HCT116 (cell line): Measurements from ENCODE around the gene MKI67. TPM values are rescaled to one million over a fixed set of nuclear protein-coding genes. Genes with fewer than 3 reads are reported as not detected.
A peak's percentile ranks its signal among the peaks of the same experiment; 100 is the strongest.

ENCODE experiments used
- ATAC-seq: fragments of 200-7000 bp; cut with Tn5 transposase; 2 replicates; pipeline ENCODE4 v1.9.1; 2020; ENCODE audit warnings: mild to moderate bottlenecking, moderate library complexity
- BruUV-seq: library from RNA; stranded (reverse); fragments of 400-500 nt; replicated peaks from 2 replicates; lab custom pipeline; 2021; lab: Mats Ljungman, UMichigan
- CTCF ChIA-PET: fragments of 300-600 bp; sonication (Branson Sonifier 250); formaldehyde crosslinking; loops from one replicate; lab custom pipeline; 2021; ENCODE audit warnings: antibody characterized with exemption; lab: Charles Lee
- POLR2A ChIA-PET: fragments of 300-600, 350-600 bp; sonication (Branson Sonifier 250); formaldehyde crosslinking; loops from one replicate; lab custom pipeline; 2021; ENCODE audit warnings: antibody characterized with exemption; lab: Charles Lee
- RAD21 ChIA-PET, 2 experiments: fragments of 300-600 bp; sonication (Branson Sonifier 250); formaldehyde crosslinking; loops; one replicate each; lab custom pipeline; 2023; ENCODE audit warnings: low total read pairs in 2 of 2; ENCODE audit not compliant: uncharacterized antibody in 2 of 2, unreplicated experiment in 2 of 2, low non-redundant PET in 1 of 2; lab: Charles Lee
- DNase-seq: peaks from one replicate; pipeline ENCODE4 v3.0.0-alpha.2; 2010; ENCODE audit warnings: low read depth, low spot score
- H2AFZ ChIP-seq: fragments of 200-600 bp; shearing (Covaris generic), sonication (generic); 2 replicates; pipeline ENCODE4 v1.6.1; 2017; ENCODE audit warnings: low read depth, mixed run types, mixed read lengths, antibody characterized with exemption, low read length; ENCODE audit not compliant: poor library complexity, severe bottlenecking
- H3K27ac ChIP-seq: 2 replicates; pipeline ENCODE4 v1.5.1; 2012; ENCODE audit warnings: low read depth, low read length
- H3K27me3 ChIP-seq: fragments of 200-600 bp; sonication (generic); 2 replicates; pipeline ENCODE4 v1.6.1; 2016; ENCODE audit warnings: mixed run types, low read length, mixed read lengths; ENCODE audit not compliant: insufficient read depth
- H3K36me3 ChIP-seq, 2 experiments: fragments of 200-500 bp in 1 of 2; fragments of 200-600 bp in 1 of 2; sonication (Bioruptor generic) in 1 of 2; sonication (generic) in 1 of 2; 2 replicates each; pipeline versions ENCODE4 v1.5.1 to v1.6.1; 2014 to 2016; ENCODE audit warnings: low read length in 2 of 2, inconsistent platforms in 1 of 2, mixed read lengths in 1 of 2, mixed run types in 1 of 2; ENCODE audit not compliant: insufficient read depth in 2 of 2, control insufficient read depth in 1 of 2
- H3K4me1 ChIP-seq, 2 experiments: fragments of 200-600 bp in 1 of 2; sonication (generic) in 1 of 2; 2 replicates each; pipeline versions ENCODE4 v1.5.1 to v1.6.1; 2012 to 2017; ENCODE audit warnings: low read length in 2 of 2, inconsistent platforms in 1 of 2, mild to moderate bottlenecking in 1 of 2, mixed read lengths in 1 of 2, mixed run types in 1 of 2, moderate library complexity in 1 of 2; ENCODE audit not compliant: insufficient read depth in 2 of 2, control insufficient read depth in 1 of 2
- H3K4me2 ChIP-seq: fragments of 200-600 bp; sonication (generic); 2 replicates; pipeline ENCODE4 v1.6.1; 2017; ENCODE audit warnings: mixed run types, low read length, mixed read lengths
- H3K4me3 ChIP-seq, 2 experiments: fragments of 200-600 bp in 1 of 2; sonication (generic) in 1 of 2; replicated peaks in 1 of 2; 2 replicates each; pipeline ENCODE4 v1.5.1; 2011 to 2016; ENCODE audit warnings: low read length in 2 of 2, control low read depth in 1 of 2, low read depth in 1 of 2, mild to moderate bottlenecking in 1 of 2, mixed read lengths in 1 of 2, mixed run types in 1 of 2
- H3K79me2 ChIP-seq: fragments of 200-600 bp; sonication (generic); 2 replicates; pipeline ENCODE4 v1.6.1; 2017; ENCODE audit warnings: mild to moderate bottlenecking, mixed run types, low read length, moderate library complexity, mixed read lengths; ENCODE audit not compliant: insufficient read depth
- H3K9ac ChIP-seq: fragments of 200-600 bp; sonication (generic); 2 replicates; pipeline ENCODE4 v1.6.1; 2016; ENCODE audit warnings: low read length, mixed read lengths
- H3K9me2 ChIP-seq: fragments of 200-600 bp; sonication (generic), shearing (Covaris generic); 2 replicates; pipeline ENCODE4 v1.6.1; 2017; ENCODE audit warnings: mixed run types, mild to moderate bottlenecking, moderate library complexity; ENCODE audit not compliant: insufficient read depth
- H3K9me3 ChIP-seq, 2 experiments: fragments of 200-500 bp in 1 of 2; fragments of 200-600 bp in 1 of 2; sonication (Bioruptor generic) in 1 of 2; sonication (generic) in 1 of 2; 2 replicates each; pipeline ENCODE4 v1.6.1; 2014 to 2017; ENCODE audit warnings: low read length in 2 of 2, mixed read lengths in 2 of 2, inconsistent platforms in 1 of 2, low read depth in 1 of 2, mild to moderate bottlenecking in 1 of 2, mixed run types in 1 of 2, moderate library complexity in 1 of 2; ENCODE audit not compliant: control insufficient read depth in 1 of 2, insufficient read depth in 1 of 2
- H4K20me1 ChIP-seq: fragments of 200-600 bp; sonication (generic), shearing (Covaris generic); 2 replicates; pipeline ENCODE4 v1.6.1; 2017; ENCODE audit warnings: mixed run types, mild to moderate bottlenecking, moderate library complexity; ENCODE audit not compliant: insufficient read depth
- CBX3 ChIP-seq: IDR thresholded peaks from 2 replicates; pipeline ENCODE4 v1.6.1; 2012; ENCODE audit warnings: low read depth
- EGR1 ChIP-seq: IDR thresholded peaks from 2 replicates; pipeline ENCODE4 v1.6.1; 2012; ENCODE audit warnings: low read depth
- EZH2phosphoT487 ChIP-seq: fragments of 200-600 bp; IDR thresholded peaks from 2 replicates; pipeline ENCODE4 v1.6.1; 2018; ENCODE audit warnings: antibody characterized with exemption, borderline replicate concordance
- JUND ChIP-seq: IDR thresholded peaks from 2 replicates; pipeline ENCODE4 v1.6.1; 2012
- POLR2A ChIP-seq: IDR thresholded peaks from 2 replicates; pipeline ENCODE4 v1.7.0; 2011; ENCODE audit warnings: borderline replicate concordance; ENCODE audit not compliant: insufficient read depth, insufficient read length; ENCODE audit errors: extremely low read depth
- POLR2AphosphoS5 ChIP-seq: IDR thresholded peaks from 2 replicates; pipeline ENCODE4 v1.6.1; 2011; ENCODE audit warnings: mild to moderate bottlenecking, low read depth, low read length, moderate library complexity
- RAD21 ChIP-seq: IDR thresholded peaks from 2 replicates; pipeline ENCODE4 v1.6.1; 2012; ENCODE audit warnings: low read depth, mild to moderate bottlenecking
- SIN3A ChIP-seq: IDR thresholded peaks from 2 replicates; pipeline ENCODE4 v1.6.1; 2012; ENCODE audit warnings: low read depth
- YY1 ChIP-seq: IDR thresholded peaks from 2 replicates; pipeline ENCODE4 v1.6.1; 2011; ENCODE audit warnings: low read length, low read depth, moderate library complexity, mild to moderate bottlenecking; ENCODE audit not compliant: insufficient replicate concordance; ENCODE audit errors: extremely low read depth
- ZFX ChIP-seq: fragments of 450-650 bp; IDR thresholded peaks from 2 replicates; pipeline ENCODE4 v1.6.1; 2017
- intact Hi-C: fragments of 100-400 bp; cut with micrococcal nuclease; formaldehyde crosslinking; loops from 2 replicates; pipeline ENCODE4 v1.10.0; 2022
- total RNA-seq: library from RNA; stranded (reverse); gene quantifications from one replicate; pipeline ENCODE4 v1.2.1, GENCODE V29; 2021; ENCODE audit not compliant: unreplicated experiment
- TF ChIP-seq, protein P1 (sequence below): IDR thresholded peaks from 2 replicates; pipeline ENCODE4 v1.6.1; 2012; ENCODE audit warnings: low read depth
- TF ChIP-seq, protein P2 (sequence below), 3 experiments: fragments of 200-600 bp in 1 of 3; sonication (generic) in 1 of 3; IDR thresholded peaks in 2 of 3; conservative IDR thresholded peaks in 1 of 3; 2 replicates each; pipeline ENCODE4 v1.5.1; 2012 to 2017; ENCODE audit warnings: low read depth in 2 of 3, low read length in 2 of 3, antibody characterized with exemption in 1 of 3, borderline replicate concordance in 1 of 3, control low read depth in 1 of 3, mild to moderate bottlenecking in 1 of 3, mixed read lengths in 1 of 3, mixed run types in 1 of 3, moderate library complexity in 1 of 3; ENCODE audit not compliant: insufficient read depth in 1 of 3
- TF ChIP-seq, protein P3 (sequence below): IDR thresholded peaks from 2 replicates; pipeline ENCODE4 v1.6.1; 2011; ENCODE audit warnings: mild to moderate bottlenecking, low read length, moderate library complexity; ENCODE audit not compliant: insufficient replicate concordance; ENCODE audit errors: extremely low read depth

Gene MKI67
- total RNA-seq, 1 experiment from 2014 or later = 202 TPM

DNA sequence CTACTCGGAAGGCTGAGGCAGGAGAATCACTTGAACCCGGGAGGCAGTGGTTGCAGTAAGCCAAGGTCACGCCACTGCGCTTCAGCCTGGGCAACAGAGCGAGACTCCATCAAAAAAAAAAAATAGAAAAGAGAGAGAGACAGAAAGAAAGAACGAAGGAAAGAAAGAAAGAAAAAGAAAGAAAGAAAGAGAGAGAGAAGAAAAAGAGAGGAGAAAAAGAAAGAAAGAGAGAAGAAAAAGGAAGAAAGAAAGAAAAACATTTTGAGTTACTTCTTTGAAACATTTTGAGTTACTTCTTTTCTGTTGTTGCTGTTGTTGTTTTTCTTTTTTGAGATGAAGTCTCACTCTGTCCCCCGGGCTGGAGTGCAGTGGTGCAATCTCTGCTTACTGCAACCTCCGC lies 2.4 kb upstream of the MKI67 start:
- RAD21 ChIA-PET = no interaction called here
- peaks cover 0 to 9% of the 10 kb centered on the region in 2 experiments; a peak in 1 of 4 replicates for H3K36me3 ChIP-seq
- no peak for DNase-seq
- POLR2A ChIA-PET = no interaction called here
- no peak for ATAC-seq
- no TSS peak for BruUV-seq
- H3K4me1 ChIP-seq = peaks cover 19 to 32% of the 10 kb centered on the region in 2 experiments
- TF ChIP-seq SIN3A = no peak
- no peak for TF ChIP-seq POLR2A
- TF ChIP-seq, all 23 proteins: peak for 0
- Histone ChIP-seq H3K27ac (no peak overlapping the region), H3K27me3 (no peaks in the 10 kb centered on the region), H3K4me2 (no peak overlapping the region), H3K79me2 (peaks cover 25% of the 10 kb centered on the region), H3K9ac (no peak overlapping the region), H3K9me2 (0 out of 2 replicates have a peak, but pooled peaks cover 5% of the 10 kb centered on the region), H3K9me3 (no peaks in the 10 kb centered on the region), H3K4me3 (no peak overlapping the region), H4K20me1 (no peaks in the 10 kb centered on the region), H2AFZ (no peak overlapping the region)
- CTCF ChIA-PET = no interaction called here
- intact Hi-C loops = no loop called here

DNA sequence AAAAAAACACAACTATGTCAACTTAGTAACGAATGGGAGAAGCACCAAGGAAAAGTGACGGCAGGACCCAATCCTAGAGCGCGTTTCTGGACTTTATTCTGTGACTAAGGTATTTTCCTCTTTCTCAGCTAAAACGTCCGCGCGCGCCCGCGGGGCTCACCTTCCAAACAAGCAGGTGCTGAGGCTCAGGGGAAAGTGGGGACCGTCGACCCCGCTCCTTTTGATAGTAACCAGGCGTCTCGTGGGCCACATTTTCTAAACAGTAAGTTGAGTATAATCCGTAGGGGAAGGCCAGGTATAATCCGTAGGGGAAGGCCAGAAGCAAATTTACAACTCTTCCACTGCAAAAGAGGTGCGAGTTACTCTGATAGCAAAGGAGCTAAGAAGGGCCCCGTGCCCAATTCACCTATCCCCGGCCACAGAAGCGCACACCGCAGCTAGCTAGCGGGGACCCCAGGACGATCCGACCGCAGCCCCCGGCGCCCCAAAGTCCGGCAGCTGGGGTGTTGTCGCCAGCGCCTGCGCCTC lies 743 bp downstream of the MKI67 start:
- Histone ChIP-seq H3K4me2 (peak overlapping the region; percentile 81), H2AFZ (no peak overlapping the region), H3K9me3 (no peaks in the 10 kb centered on the region), H3K27me3 (no peaks in the 10 kb centered on the region), H3K27ac (peak overlapping the region; percentile 86), H3K9me2 (no peaks in the 10 kb centered on the region), H3K79me2 (peaks cover 54% of the 10 kb centered on the region), H3K4me1 (peaks cover 19 to 32% of the 10 kb centered on the region in 2 experiments), H3K4me3 (peak overlapping the region; percentile 73 to 89), H4K20me1 (peaks cover 10% of the 10 kb centered on the region; the same call in 1 of the 2 replicates), H3K36me3 (peaks cover 17 to 35% of the 10 kb centered on the region in 2 experiments; a peak in 2 of 4 replicates), H3K9ac (peak overlapping the region; percentile 96)
- RAD21 ChIA-PET = no interaction called here
- no peak for ATAC-seq
- no peak for DNase-seq
- intact Hi-C loops = no loop called here
- CTCF ChIA-PET = no interaction called here
- no TSS peak for BruUV-seq
- POLR2A ChIA-PET = no interaction called here
- TF ChIP-seq, protein P1, sequence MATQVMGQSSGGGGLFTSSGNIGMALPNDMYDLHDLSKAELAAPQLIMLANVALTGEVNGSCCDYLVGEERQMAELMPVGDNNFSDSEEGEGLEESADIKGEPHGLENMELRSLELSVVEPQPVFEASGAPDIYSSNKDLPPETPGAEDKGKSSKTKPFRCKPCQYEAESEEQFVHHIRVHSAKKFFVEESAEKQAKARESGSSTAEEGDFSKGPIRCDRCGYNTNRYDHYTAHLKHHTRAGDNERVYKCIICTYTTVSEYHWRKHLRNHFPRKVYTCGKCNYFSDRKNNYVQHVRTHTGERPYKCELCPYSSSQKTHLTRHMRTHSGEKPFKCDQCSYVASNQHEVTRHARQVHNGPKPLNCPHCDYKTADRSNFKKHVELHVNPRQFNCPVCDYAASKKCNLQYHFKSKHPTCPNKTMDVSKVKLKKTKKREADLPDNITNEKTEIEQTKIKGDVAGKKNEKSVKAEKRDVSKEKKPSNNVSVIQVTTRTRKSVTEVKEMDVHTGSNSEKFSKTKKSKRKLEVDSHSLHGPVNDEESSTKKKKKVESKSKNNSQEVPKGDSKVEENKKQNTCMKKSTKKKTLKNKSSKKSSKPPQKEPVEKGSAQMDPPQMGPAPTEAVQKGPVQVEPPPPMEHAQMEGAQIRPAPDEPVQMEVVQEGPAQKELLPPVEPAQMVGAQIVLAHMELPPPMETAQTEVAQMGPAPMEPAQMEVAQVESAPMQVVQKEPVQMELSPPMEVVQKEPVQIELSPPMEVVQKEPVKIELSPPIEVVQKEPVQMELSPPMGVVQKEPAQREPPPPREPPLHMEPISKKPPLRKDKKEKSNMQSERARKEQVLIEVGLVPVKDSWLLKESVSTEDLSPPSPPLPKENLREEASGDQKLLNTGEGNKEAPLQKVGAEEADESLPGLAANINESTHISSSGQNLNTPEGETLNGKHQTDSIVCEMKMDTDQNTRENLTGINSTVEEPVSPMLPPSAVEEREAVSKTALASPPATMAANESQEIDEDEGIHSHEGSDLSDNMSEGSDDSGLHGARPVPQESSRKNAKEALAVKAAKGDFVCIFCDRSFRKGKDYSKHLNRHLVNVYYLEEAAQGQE = no peak
- no peak for TF ChIP-seq EZH2phosphoT487
- TF ChIP-seq JUND = no peak
- TF ChIP-seq, protein P2, sequence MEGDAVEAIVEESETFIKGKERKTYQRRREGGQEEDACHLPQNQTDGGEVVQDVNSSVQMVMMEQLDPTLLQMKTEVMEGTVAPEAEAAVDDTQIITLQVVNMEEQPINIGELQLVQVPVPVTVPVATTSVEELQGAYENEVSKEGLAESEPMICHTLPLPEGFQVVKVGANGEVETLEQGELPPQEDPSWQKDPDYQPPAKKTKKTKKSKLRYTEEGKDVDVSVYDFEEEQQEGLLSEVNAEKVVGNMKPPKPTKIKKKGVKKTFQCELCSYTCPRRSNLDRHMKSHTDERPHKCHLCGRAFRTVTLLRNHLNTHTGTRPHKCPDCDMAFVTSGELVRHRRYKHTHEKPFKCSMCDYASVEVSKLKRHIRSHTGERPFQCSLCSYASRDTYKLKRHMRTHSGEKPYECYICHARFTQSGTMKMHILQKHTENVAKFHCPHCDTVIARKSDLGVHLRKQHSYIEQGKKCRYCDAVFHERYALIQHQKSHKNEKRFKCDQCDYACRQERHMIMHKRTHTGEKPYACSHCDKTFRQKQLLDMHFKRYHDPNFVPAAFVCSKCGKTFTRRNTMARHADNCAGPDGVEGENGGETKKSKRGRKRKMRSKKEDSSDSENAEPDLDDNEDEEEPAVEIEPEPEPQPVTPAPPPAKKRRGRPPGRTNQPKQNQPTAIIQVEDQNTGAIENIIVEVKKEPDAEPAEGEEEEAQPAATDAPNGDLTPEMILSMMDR (IDR thresholded peaks at IDR 0.05 in 2 of 3, conservative IDR thresholded peaks at IDR 0.05 in 1 of 3; ENCODE audit: borderline replicate concordance in 1 of 3, insufficient read depth in 1 of 3, low read depth in 2 of 3, low read length in 2 of 3) = no peak
- no peak for TF ChIP-seq POLR2AphosphoS5
- no peak for TF ChIP-seq CBX3
- TF ChIP-seq RAD21 = no peak
- TF ChIP-seq, protein P3, sequence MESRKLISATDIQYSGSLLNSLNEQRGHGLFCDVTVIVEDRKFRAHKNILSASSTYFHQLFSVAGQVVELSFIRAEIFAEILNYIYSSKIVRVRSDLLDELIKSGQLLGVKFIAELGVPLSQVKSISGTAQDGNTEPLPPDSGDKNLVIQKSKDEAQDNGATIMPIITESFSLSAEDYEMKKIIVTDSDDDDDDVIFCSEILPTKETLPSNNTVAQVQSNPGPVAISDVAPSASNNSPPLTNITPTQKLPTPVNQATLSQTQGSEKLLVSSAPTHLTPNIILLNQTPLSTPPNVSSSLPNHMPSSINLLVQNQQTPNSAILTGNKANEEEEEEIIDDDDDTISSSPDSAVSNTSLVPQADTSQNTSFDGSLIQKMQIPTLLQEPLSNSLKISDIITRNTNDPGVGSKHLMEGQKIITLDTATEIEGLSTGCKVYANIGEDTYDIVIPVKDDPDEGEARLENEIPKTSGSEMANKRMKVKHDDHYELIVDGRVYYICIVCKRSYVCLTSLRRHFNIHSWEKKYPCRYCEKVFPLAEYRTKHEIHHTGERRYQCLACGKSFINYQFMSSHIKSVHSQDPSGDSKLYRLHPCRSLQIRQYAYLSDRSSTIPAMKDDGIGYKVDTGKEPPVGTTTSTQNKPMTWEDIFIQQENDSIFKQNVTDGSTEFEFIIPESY = no peak
- TF ChIP-seq ZFX = no peak
- TF ChIP-seq YY1 = no peak
- no peak for TF ChIP-seq EGR1
